Measurements from ENCODE around the gene TTC3. TPM values are rescaled to one million over a fixed set of nuclear protein-coding genes. Genes with fewer than 3 reads are reported as not detected.

The TTC3 gene
- total and polyA plus RNA-seq, 10 of the 15 experiments (the other 5 are each of a cell fraction or from before 2014, with no cell fraction given) = 23.1 to 94.9 (median 72.7) TPM

DNA sequence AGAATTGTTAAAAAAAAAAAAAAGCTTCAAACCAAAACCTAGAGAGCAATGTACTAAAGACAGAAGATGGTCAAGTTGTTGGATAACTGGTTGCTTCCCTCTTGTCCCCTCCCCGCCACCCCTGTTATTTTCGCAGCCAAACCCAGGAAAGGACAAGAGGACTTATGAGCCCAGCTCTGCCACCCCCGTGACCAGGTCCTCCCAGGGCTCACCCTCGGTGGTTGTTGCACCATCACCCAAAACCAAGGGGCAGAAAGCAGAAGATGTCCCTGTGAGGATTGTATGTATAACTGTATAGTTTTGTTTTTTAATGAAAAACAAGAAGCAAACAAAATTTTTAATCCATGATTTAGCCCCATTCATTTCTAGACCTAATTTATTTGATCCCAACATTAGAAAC is 124.7 kb downstream of the TTC3 start (continued):
- TF ChIP-seq BHLHE40 (IDR thresholded peaks at IDR 0.05; ENCODE audit: borderline replicate concordance in 1 of 2, low read depth in 2 of 2, low read length in 1 of 2) = no peak
- TF ChIP-seq, protein P1, sequence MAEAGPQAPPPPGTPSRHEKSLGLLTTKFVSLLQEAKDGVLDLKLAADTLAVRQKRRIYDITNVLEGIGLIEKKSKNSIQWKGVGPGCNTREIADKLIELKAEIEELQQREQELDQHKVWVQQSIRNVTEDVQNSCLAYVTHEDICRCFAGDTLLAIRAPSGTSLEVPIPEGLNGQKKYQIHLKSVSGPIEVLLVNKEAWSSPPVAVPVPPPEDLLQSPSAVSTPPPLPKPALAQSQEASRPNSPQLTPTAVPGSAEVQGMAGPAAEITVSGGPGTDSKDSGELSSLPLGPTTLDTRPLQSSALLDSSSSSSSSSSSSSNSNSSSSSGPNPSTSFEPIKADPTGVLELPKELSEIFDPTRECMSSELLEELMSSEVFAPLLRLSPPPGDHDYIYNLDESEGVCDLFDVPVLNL (IDR thresholded peaks at IDR 0.05; ENCODE audit: low read depth, low read length) = no peak
- TF ChIP-seq, protein P2, sequence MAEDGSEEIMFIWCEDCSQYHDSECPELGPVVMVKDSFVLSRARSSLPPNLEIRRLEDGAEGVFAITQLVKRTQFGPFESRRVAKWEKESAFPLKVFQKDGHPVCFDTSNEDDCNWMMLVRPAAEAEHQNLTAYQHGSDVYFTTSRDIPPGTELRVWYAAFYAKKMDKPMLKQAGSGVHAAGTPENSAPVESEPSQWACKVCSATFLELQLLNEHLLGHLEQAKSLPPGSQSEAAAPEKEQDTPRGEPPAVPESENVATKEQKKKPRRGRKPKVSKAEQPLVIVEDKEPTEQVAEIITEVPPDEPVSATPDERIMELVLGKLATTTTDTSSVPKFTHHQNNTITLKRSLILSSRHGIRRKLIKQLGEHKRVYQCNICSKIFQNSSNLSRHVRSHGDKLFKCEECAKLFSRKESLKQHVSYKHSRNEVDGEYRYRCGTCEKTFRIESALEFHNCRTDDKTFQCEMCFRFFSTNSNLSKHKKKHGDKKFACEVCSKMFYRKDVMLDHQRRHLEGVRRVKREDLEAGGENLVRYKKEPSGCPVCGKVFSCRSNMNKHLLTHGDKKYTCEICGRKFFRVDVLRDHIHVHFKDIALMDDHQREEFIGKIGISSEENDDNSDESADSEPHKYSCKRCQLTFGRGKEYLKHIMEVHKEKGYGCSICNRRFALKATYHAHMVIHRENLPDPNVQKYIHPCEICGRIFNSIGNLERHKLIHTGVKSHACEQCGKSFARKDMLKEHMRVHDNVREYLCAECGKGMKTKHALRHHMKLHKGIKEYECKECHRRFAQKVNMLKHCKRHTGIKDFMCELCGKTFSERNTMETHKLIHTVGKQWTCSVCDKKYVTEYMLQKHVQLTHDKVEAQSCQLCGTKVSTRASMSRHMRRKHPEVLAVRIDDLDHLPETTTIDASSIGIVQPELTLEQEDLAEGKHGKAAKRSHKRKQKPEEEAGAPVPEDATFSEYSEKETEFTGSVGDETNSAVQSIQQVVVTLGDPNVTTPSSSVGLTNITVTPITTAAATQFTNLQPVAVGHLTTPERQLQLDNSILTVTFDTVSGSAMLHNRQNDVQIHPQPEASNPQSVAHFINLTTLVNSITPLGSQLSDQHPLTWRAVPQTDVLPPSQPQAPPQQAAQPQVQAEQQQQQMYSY (CRISPR knock-in tag; IDR thresholded peaks at IDR 0.05) = no peak
- TF ChIP-seq MTA2 (IDR thresholded peaks at IDR 0.05; ENCODE audit: low read depth) = no peak
- TF ChIP-seq MEF2B (IDR thresholded peaks at IDR 0.05; ENCODE audit: partially characterized antibody, poor library complexity, severe bottlenecking) = no peak
- no peak for TF ChIP-seq ZSCAN29 (IDR thresholded peaks at IDR 0.05)
- no peak for TF ChIP-seq EP300 (IDR thresholded peaks at IDR 0.05; ENCODE audit: borderline replicate concordance in 1 of 2, control insufficient read depth in 1 of 2, low read depth in 2 of 2, low read length in 2 of 2)
- TF ChIP-seq, protein P3, sequence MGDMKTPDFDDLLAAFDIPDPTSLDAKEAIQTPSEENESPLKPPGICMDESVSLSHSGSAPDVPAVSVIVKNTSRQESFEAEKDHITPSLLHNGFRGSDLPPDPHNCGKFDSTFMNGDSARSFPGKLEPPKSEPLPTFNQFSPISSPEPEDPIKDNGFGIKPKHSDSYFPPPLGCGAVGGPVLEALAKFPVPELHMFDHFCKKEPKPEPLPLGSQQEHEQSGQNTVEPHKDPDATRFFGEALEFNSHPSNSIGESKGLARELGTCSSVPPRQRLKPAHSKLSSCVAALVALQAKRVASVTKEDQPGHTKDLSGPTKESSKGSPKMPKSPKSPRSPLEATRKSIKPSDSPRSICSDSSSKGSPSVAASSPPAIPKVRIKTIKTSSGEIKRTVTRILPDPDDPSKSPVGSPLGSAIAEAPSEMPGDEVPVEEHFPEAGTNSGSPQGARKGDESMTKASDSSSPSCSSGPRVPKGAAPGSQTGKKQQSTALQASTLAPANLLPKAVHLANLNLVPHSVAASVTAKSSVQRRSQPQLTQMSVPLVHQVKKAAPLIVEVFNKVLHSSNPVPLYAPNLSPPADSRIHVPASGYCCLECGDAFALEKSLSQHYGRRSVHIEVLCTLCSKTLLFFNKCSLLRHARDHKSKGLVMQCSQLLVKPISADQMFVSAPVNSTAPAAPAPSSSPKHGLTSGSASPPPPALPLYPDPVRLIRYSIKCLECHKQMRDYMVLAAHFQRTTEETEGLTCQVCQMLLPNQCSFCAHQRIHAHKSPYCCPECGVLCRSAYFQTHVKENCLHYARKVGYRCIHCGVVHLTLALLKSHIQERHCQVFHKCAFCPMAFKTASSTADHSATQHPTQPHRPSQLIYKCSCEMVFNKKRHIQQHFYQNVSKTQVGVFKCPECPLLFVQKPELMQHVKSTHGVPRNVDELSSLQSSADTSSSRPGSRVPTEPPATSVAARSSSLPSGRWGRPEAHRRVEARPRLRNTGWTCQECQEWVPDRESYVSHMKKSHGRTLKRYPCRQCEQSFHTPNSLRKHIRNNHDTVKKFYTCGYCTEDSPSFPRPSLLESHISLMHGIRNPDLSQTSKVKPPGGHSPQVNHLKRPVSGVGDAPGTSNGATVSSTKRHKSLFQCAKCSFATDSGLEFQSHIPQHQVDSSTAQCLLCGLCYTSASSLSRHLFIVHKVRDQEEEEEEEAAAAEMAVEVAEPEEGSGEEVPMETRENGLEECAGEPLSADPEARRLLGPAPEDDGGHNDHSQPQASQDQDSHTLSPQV (IDR thresholded peaks at IDR 0.05) = no peak
- TF ChIP-seq, protein P4, sequence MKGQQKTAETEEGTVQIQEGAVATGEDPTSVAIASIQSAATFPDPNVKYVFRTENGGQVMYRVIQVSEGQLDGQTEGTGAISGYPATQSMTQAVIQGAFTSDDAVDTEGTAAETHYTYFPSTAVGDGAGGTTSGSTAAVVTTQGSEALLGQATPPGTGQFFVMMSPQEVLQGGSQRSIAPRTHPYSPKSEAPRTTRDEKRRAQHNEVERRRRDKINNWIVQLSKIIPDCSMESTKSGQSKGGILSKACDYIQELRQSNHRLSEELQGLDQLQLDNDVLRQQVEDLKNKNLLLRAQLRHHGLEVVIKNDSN (IDR thresholded peaks at IDR 0.05; ENCODE audit: borderline replicate concordance, extremely low read length, insufficient read depth, low read depth, low read length) = no peak
- TF ChIP-seq HCFC1 (IDR thresholded peaks at IDR 0.05; ENCODE audit: low read length) = no peak
- no peak for TF ChIP-seq FOXM1 (IDR thresholded peaks at IDR 0.05; ENCODE audit: low read depth, low read length)
- TF ChIP-seq, protein P5, sequence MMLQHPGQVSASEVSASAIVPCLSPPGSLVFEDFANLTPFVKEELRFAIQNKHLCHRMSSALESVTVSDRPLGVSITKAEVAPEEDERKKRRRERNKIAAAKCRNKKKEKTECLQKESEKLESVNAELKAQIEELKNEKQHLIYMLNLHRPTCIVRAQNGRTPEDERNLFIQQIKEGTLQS (IDR thresholded peaks at IDR 0.05; ENCODE audit: borderline replicate concordance, extremely low read depth, low read depth, low read length) = no peak
- TF ChIP-seq PML (IDR thresholded peaks at IDR 0.05; ENCODE audit: low read length) = no peak

Measured in GM12878 (cell line).